Measurements from ENCODE around the gene TMEM200B. TPM values are rescaled to one million over a fixed set of nuclear protein-coding genes. Genes with fewer than 3 reads are reported as not detected.
"Not testable (repeated sequence)": the region's sequence is repeated elsewhere in the genome, so short reads cannot be mapped to it uniquely, and the experiment has no call there.

The TMEM200B gene
- total RNA-seq, 1 donor from 2014 or later = 25.8 TPM

DNA sequence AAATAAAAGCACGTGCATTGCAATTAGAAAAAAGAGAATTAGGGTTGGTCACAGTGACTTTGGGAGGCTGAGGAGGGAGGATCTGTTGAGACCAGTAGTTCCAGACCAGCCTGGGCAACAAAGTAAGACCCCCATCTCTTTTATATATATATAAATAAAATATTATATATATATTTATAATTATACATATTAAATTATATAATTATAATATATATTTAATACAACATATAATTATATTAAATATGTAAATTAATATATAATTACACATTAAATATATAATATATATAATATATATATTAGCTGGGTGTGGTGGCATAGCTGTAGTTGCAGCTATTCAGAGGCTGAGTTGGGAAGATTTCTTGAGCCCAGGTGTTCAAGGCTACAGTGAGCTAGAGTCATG, 23.2 kb downstream of the TMEM200B start:
- Histone ChIP-seq H3K4me1 (no peaks in the 10 kb centered on the region), H3K36me3 (peaks cover 0 to 14% of the 10 kb centered on the region in 2 donors), H3K9me3 (no peaks in the 10 kb centered on the region), H3K27ac (no peak overlapping the region), H3K4me3 (no peak overlapping the region), H3K27me3 (no peaks in the 10 kb centered on the region)
- intact Hi-C loops (cut with DNase I) = no loop called here
- no peak for TF ChIP-seq POLR2A (IDR thresholded peaks at IDR 0.05)
- TF ChIP-seq POLR2AphosphoS5 (IDR thresholded peaks at IDR 0.05; ENCODE audit: insufficient read depth in 1 of 2, low read depth in 1 of 2) = no peak
- TF ChIP-seq, protein P1, sequence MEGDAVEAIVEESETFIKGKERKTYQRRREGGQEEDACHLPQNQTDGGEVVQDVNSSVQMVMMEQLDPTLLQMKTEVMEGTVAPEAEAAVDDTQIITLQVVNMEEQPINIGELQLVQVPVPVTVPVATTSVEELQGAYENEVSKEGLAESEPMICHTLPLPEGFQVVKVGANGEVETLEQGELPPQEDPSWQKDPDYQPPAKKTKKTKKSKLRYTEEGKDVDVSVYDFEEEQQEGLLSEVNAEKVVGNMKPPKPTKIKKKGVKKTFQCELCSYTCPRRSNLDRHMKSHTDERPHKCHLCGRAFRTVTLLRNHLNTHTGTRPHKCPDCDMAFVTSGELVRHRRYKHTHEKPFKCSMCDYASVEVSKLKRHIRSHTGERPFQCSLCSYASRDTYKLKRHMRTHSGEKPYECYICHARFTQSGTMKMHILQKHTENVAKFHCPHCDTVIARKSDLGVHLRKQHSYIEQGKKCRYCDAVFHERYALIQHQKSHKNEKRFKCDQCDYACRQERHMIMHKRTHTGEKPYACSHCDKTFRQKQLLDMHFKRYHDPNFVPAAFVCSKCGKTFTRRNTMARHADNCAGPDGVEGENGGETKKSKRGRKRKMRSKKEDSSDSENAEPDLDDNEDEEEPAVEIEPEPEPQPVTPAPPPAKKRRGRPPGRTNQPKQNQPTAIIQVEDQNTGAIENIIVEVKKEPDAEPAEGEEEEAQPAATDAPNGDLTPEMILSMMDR (IDR thresholded peaks at IDR 0.05) = no peak
- DNase-seq (ENCODE audit: extremely low spot score in 2 of 2) = no peak

DNA sequence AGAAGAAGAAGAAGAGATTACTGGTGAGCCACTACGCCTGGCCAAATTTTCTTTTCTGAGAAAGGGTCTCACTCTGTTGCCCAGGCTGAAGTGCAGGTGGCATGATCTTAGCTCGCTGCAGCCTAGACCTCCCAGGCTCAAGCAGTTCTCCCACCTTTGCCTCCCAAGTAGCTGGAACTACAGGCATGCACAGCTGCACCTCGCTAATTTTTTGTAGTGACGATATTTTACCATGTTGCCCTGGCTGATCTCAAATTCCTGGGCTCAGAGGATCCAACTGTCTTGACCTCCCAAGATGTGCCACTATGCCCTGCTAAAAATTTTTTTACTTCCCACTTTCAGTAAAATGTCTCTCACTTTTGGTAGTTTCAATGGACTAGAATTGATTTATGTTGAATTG, 24.4 kb downstream of the TMEM200B start:
- no peaks in the 10 kb centered on the region for H3K9me3 ChIP-seq
- TF ChIP-seq, protein P1 (IDR thresholded peaks at IDR 0.05) = no peak
- TF ChIP-seq POLR2AphosphoS5 (IDR thresholded peaks at IDR 0.05; ENCODE audit: insufficient read depth in 1 of 2, low read depth in 1 of 2) (no peak), POLR2A (IDR thresholded peaks at IDR 0.05) (no peak)
- no peak for DNase-seq (ENCODE audit: extremely low spot score in 2 of 2)
- no peaks in the 10 kb centered on the region for H3K4me1 ChIP-seq
- H3K36me3 ChIP-seq = peaks cover 0 to 14% of the 10 kb centered on the region in 2 donors
- no peak overlapping the region for H3K27ac ChIP-seq
- H3K27me3 ChIP-seq = no peaks in the 10 kb centered on the region
- no peak overlapping the region for H3K4me3 ChIP-seq
- intact Hi-C loops (cut with DNase I) = no loop called here

DNA sequence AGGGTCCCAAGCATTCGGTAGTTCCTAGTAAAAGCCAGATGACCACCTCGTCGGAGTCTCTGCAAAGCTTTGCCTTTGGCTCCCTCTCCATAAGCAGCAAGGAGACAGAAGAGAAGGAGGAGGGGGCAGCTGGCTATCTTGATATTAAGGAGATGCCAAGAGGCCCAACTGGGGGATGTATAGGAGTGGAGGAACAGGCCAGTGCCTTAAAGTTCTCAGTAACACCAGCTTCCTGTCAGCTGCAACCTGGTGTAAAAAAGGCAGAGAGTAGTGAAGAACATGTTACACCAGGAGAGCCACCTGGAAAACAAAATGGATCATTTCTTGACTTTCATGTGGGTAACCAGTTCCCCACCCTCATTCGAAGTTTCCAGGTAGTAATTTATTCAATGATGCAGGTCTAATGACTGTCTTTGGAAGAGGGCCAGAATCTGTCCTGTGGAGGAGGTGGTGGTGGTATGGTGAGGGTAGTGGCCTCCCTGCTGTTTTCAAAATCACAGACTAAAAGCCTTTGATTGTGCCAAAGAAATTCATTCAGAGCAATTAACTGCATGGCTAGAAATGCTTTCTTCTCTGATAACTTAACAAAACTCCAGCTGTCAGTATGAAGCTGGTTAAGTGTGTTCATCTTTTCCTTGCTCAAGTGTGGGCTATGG, 27.3 kb downstream of the TMEM200B start:
- no peak for DNase-seq (ENCODE audit: extremely low spot score in 2 of 2)
- TF ChIP-seq POLR2A (IDR thresholded peaks at IDR 0.05) = no peak
- TF ChIP-seq POLR2AphosphoS5 (IDR thresholded peaks at IDR 0.05; ENCODE audit: insufficient read depth in 1 of 2, low read depth in 1 of 2) = no peak
- TF ChIP-seq, protein P1 (IDR thresholded peaks at IDR 0.05) = no peak
- Histone ChIP-seq H3K36me3 (peaks cover 0 to 14% of the 10 kb centered on the region in 2 donors), H3K9me3 (no peaks in the 10 kb centered on the region), H3K4me1 (no peaks in the 10 kb centered on the region), H3K4me3 (no peak overlapping the region), H3K27ac (no peak overlapping the region), H3K27me3 (no peaks in the 10 kb centered on the region)
- intact Hi-C loops (cut with DNase I) = no loop called here

DNA sequence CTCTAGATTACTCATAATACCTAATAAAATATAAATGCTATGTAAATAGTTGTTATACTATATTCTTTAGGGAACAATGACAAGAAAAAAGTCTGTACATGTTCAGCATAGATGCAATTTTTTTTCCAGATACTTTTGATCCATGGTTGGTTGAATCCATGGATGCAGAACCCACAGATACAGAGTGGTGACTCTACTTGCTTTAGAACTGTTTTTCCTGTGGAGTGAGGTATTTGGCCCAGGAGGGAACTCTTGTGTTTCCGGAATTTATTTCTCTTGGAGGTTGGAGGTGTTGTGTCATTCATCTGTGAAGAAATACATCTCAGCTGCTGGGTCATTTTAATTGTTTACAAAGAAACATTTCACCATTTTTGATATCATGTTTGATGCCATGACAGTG, 28.7 kb downstream of the TMEM200B start:
- Histone ChIP-seq H3K4me3 (no peak overlapping the region), H3K9me3 (no peaks in the 10 kb centered on the region), H3K27me3 (no peaks in the 10 kb centered on the region), H3K4me1 (no peaks in the 10 kb centered on the region), H3K27ac (no peak overlapping the region), H3K36me3 (peaks cover 0 to 10% of the 10 kb centered on the region in 2 donors)
- intact Hi-C loops (cut with DNase I) = no loop called here
- DNase-seq (ENCODE audit: extremely low spot score in 2 of 2) = no peak
- TF ChIP-seq POLR2AphosphoS5 (IDR thresholded peaks at IDR 0.05; ENCODE audit: insufficient read depth in 1 of 2, low read depth in 1 of 2) (no peak), POLR2A (IDR thresholded peaks at IDR 0.05) (no peak)
- TF ChIP-seq, protein P1 (IDR thresholded peaks at IDR 0.05) = no peak

DNA sequence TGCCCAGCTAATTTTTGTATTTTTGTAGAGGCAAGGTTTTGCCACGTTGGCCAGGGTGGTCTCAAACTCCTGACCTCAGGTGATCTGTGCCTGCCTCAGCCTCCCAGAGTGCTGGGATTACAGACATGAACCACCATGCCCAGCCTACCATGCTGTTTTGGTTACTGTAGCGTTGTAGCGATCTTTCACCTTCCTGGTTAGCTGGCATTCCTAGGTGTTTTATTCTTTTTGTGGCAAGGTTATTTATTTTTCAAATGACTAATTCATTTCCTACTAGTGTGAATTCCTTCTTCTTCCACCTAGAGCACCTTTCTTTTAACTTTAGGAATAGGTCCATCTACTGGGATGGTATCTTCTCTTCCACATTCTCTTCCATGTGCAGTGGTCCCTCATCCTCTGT, 29.3 kb downstream of the TMEM200B start:
- no peaks in the 10 kb centered on the region for H3K27me3 ChIP-seq
- H3K36me3 ChIP-seq = peaks cover 0 to 5% of the 10 kb centered on the region in 2 donors
- DNase-seq (ENCODE audit: extremely low spot score in 2 of 2) = no peak
- no peaks in the 10 kb centered on the region for H3K9me3 ChIP-seq
- no peak overlapping the region for H3K4me3 ChIP-seq
- no peaks in the 10 kb centered on the region for H3K4me1 ChIP-seq
- no peak overlapping the region for H3K27ac ChIP-seq
- TF ChIP-seq POLR2A (IDR thresholded peaks at IDR 0.05) = no peak
- TF ChIP-seq, protein P1 (IDR thresholded peaks at IDR 0.05) = no peak
- TF ChIP-seq POLR2AphosphoS5 (IDR thresholded peaks at IDR 0.05; ENCODE audit: insufficient read depth in 1 of 2, low read depth in 1 of 2) = no peak
- intact Hi-C loops (cut with DNase I) = no loop called here

DNA sequence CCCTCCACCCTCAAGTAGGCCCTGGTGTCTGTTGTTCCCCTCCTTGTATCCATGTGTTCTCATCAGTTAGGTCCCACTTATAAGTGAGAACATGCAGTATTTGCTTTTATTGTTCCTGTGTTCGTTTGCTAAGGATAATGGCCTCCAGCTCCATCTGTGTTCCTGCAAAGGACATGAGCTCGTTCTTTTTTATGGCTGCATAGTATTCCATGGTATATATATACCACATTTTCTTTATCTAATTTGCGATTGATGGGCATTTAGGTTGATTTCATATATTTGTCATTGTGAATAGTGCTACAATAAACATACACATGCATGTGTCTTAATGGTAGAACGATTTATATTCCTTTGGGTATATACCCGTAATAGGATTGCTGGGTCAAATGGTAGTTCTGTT, 31.0 kb downstream of the TMEM200B start:
- H3K4me3 ChIP-seq; intact Hi-C loops (cut with DNase I): not testable (repeated sequence)

More for the DNA sequence above, 31.0 kb downstream of the TMEM200B start:
- H3K9me3 ChIP-seq; DNase-seq (ENCODE audit: extremely low spot score in 2 of 2); H3K27ac ChIP-seq; H3K4me1 ChIP-seq; H3K36me3 ChIP-seq; H3K27me3 ChIP-seq: not testable (repeated sequence)
